SK-N-MC (cell line): ENCODE results near the gene GPR65.

ENCODE experiments used
- EZH2 ChIP-seq: fragments of 200-600 bp; sonication (generic); IDR thresholded peaks from one replicate; pipeline ENCODE4 v1.6.1; 2017; ENCODE audit warnings: antibody characterized with exemption
- POLR2AphosphoS5 ChIP-seq: IDR thresholded peaks from 2 replicates; pipeline ENCODE4 v1.6.1; 2012; ENCODE audit warnings: mild to moderate bottlenecking, low read depth, low read length, borderline replicate concordance

DNA sequence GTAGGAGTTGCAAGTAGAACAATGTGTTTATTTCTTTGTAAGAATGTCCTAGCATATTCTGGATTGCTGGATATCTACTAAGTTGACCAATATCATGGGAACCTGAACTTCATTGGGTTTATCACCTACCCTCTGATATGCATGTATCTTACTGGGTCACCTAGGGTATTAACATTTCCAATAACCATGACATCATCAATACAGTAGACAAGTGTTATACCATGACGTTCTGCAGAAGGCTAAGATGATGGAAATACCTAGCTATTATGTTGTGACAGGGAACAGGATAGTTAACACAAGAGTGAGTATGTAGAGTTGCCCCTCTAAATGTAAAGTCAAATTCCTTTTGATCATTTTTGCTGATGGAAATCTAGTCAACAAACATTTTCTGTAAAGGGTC lies 26.0 kb downstream of the GPR65 start:
- no peak for TF ChIP-seq EZH2
- TF ChIP-seq POLR2AphosphoS5: no peak
